ENCODE measurements around the gene ATP1A2. TPM values are rescaled to one million over a fixed set of nuclear protein-coding genes. Genes with fewer than 3 reads are reported as not detected.

Gene ATP1A2
- total RNA-seq, 1 experiment from 2014 or later = 0.15 TPM

DNA sequence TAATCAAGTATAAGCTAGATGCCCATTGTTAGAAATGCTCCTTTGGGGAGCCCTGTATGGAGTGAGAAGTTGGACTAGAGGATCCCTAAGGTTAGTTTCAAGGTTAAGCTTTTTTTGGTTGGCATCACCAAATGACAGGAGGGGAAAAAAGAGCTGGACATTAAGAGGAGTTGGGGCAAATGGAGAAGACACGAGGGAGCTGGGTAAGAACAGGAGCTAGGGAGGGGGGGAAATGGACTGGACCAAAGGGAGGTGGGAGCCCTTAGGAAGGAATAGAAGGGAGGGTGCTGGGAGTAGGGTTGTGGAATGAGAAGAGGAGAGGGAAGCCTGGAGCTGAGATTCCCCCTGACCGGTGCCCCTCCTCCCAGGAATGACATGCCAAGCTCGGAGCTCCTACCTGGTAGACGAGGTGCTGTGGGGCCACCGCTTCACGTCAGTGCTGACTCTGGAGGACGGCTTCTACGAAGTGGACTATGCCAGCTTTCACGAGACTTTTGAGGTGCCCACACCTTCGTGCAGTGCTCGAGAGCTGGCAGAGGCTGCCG lies 28.4 kb upstream of the ATP1A2 start:
- no peaks in the 10 kb centered on the region for H3K4me1 ChIP-seq (ENCODE audit: control insufficient read depth, insufficient read depth, low read length)
- intact Hi-C loops (cut with micrococcal nuclease; ENCODE audit: unreplicated experiment) (no loop called here), in situ Hi-C loops (cut with HindIII; ENCODE audit: low pct_unique_long_range_greater_than_20kb, low sequenced_read_pairs) (no loop called here)
- CTCF ChIA-PET = interaction anchor here (0.8 kb wide), 1 partner anchor 9 kb away, joined by 4 read pairs; no protein-coding TSS in a partner anchor
- no peaks in the 10 kb centered on the region for H3K9me3 ChIP-seq (ENCODE audit: control insufficient read depth, insufficient read depth, low read depth, low read length)
- no peak for DNase-seq (ENCODE audit: low read depth, low spot score)
- TF ChIP-seq TCF7L2 (IDR thresholded peaks at IDR 0.05; ENCODE audit: low read depth, low read length) = no peak
- TF ChIP-seq SIN3A (IDR thresholded peaks at IDR 0.05; ENCODE audit: borderline replicate concordance, insufficient read depth, low read depth, low read length) = no peak
- TF ChIP-seq POLR2AphosphoS5 (IDR thresholded peaks at IDR 0.05; ENCODE audit: low read depth, low read length) = no peak
- TF ChIP-seq, protein P1, sequence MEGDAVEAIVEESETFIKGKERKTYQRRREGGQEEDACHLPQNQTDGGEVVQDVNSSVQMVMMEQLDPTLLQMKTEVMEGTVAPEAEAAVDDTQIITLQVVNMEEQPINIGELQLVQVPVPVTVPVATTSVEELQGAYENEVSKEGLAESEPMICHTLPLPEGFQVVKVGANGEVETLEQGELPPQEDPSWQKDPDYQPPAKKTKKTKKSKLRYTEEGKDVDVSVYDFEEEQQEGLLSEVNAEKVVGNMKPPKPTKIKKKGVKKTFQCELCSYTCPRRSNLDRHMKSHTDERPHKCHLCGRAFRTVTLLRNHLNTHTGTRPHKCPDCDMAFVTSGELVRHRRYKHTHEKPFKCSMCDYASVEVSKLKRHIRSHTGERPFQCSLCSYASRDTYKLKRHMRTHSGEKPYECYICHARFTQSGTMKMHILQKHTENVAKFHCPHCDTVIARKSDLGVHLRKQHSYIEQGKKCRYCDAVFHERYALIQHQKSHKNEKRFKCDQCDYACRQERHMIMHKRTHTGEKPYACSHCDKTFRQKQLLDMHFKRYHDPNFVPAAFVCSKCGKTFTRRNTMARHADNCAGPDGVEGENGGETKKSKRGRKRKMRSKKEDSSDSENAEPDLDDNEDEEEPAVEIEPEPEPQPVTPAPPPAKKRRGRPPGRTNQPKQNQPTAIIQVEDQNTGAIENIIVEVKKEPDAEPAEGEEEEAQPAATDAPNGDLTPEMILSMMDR (IDR thresholded peaks at IDR 0.05) = no peak
- TF ChIP-seq, protein P2, sequence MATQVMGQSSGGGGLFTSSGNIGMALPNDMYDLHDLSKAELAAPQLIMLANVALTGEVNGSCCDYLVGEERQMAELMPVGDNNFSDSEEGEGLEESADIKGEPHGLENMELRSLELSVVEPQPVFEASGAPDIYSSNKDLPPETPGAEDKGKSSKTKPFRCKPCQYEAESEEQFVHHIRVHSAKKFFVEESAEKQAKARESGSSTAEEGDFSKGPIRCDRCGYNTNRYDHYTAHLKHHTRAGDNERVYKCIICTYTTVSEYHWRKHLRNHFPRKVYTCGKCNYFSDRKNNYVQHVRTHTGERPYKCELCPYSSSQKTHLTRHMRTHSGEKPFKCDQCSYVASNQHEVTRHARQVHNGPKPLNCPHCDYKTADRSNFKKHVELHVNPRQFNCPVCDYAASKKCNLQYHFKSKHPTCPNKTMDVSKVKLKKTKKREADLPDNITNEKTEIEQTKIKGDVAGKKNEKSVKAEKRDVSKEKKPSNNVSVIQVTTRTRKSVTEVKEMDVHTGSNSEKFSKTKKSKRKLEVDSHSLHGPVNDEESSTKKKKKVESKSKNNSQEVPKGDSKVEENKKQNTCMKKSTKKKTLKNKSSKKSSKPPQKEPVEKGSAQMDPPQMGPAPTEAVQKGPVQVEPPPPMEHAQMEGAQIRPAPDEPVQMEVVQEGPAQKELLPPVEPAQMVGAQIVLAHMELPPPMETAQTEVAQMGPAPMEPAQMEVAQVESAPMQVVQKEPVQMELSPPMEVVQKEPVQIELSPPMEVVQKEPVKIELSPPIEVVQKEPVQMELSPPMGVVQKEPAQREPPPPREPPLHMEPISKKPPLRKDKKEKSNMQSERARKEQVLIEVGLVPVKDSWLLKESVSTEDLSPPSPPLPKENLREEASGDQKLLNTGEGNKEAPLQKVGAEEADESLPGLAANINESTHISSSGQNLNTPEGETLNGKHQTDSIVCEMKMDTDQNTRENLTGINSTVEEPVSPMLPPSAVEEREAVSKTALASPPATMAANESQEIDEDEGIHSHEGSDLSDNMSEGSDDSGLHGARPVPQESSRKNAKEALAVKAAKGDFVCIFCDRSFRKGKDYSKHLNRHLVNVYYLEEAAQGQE (IDR thresholded peaks at IDR 0.05; ENCODE audit: insufficient read depth in 1 of 2, low read depth in 2 of 2, low read length in 1 of 2) = no peak
- no peaks in the 10 kb centered on the region for H3K36me3 ChIP-seq (ENCODE audit: control insufficient read depth, insufficient read depth, low read length)
- H3K4me3 ChIP-seq (ENCODE audit: low read depth in 2 of 2, low read length in 2 of 2) = no peak overlapping the region
- peaks cover 15% of the 10 kb centered on the region for H3K27me3 ChIP-seq (ENCODE audit: control insufficient read depth, insufficient read depth, low read length)
- no TSS peak for BruUV-seq (replicated peaks)
- POLR2A ChIA-PET = interaction anchor here (0.7 kb wide), 1 partner anchor 176 kb away, joined by 3 read pairs; the partner anchor contains the start of gene DCAF8
- H3K27ac ChIP-seq (ENCODE audit: low read length) = no peak overlapping the region
- ATAC-seq = no peak

DNA sequence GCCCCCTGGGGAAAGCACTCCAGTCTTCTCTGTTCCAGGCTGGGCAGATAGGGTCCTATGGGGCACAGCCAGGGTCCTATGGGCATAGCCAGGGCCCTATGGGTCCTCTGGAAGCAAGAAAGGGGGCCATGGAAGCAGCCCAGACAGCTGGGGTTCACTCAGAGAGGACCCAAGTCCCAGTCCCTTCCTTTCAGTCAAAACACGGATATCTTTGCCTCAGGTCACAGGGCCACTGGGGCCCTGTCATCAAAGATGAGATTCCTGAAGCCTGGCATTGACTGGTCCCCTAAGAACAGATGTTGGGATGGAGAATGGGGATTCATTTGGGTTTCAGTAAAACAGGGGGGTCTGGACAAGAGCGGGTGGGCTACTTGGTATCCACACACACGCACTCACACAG lies 25.7 kb upstream of the ATP1A2 start:
- CTCF ChIA-PET = no interaction called here
- no peak overlapping the region for H3K27ac ChIP-seq (ENCODE audit: low read length)
- no peak for ATAC-seq
- intact Hi-C loops (cut with micrococcal nuclease; ENCODE audit: unreplicated experiment) = no loop called here
- POLR2A ChIA-PET = no interaction called here
- peaks cover 5% of the 10 kb centered on the region; the same call in 1 of the 2 replicates for H3K27me3 ChIP-seq (ENCODE audit: control insufficient read depth, insufficient read depth, low read length)
- TF ChIP-seq SIN3A (IDR thresholded peaks at IDR 0.05; ENCODE audit: borderline replicate concordance, insufficient read depth, low read depth, low read length) = no peak
- TF ChIP-seq, protein P2 (IDR thresholded peaks at IDR 0.05; ENCODE audit: insufficient read depth in 1 of 2, low read depth in 2 of 2, low read length in 1 of 2) = no peak
- TF ChIP-seq, protein P1 (IDR thresholded peaks at IDR 0.05) = no peak
- TF ChIP-seq TCF7L2 (IDR thresholded peaks at IDR 0.05; ENCODE audit: low read depth, low read length) = no peak
- no peak for TF ChIP-seq POLR2AphosphoS5 (IDR thresholded peaks at IDR 0.05; ENCODE audit: low read depth, low read length)
- no peaks in the 10 kb centered on the region for H3K36me3 ChIP-seq (ENCODE audit: control insufficient read depth, insufficient read depth, low read length)
- BruUV-seq (replicated peaks) = no TSS peak
- H3K9me3 ChIP-seq (ENCODE audit: control insufficient read depth, insufficient read depth, low read depth, low read length) = no peaks in the 10 kb centered on the region
- no peak overlapping the region for H3K4me3 ChIP-seq (ENCODE audit: low read depth in 2 of 2, low read length in 2 of 2)
- no peaks in the 10 kb centered on the region for H3K4me1 ChIP-seq (ENCODE audit: control insufficient read depth, insufficient read depth, low read length)
- in situ Hi-C loops (cut with HindIII; ENCODE audit: low pct_unique_long_range_greater_than_20kb, low sequenced_read_pairs) = no loop called here
- DNase-seq (ENCODE audit: low read depth, low spot score) = no peak

Measured in Panc1 (cell line).